Stimulated activated CD4-positive, alpha-beta T cell treated with anti-CD3 and anti-CD28 coated beads, Interleukin-4, amount 100 ng/mL, for 48 hours (primary cell): ENCODE results near the gene WNT11.

ENCODE experiments used
- DNase-seq, 2 donors: peaks; one replicate each; pipeline ENCODE4 v3.0.0-alpha.2; 2020; ENCODE audit warnings: low read depth in 2 of 2

WNT11 gene

GRCh38 chr11:76174330-76174729 is 32.0 kb downstream of the WNT11 start:
- DNase-seq: no peak

- no peak for DNase-seq
These were observed 32.6 kb downstream of the WNT11 start for GRCh38 chr11:76173663-76174062.

- DNase-seq: no peak
These were observed 33.7 kb downstream of the WNT11 start for GRCh38 chr11:76172583-76172982.

- no peak for DNase-seq
These were observed 35.8 kb downstream of the WNT11 start for GRCh38 chr11:76170468-76170867.

GRCh38 chr11:76169473-76169896 is 36.8 kb downstream of the WNT11 start:
- no peak for DNase-seq

- DNase-seq: no peak
These were observed 38.7 kb downstream of the WNT11 start for GRCh38 chr11:76167590-76167989.

- DNase-seq: peak in 1 of 2 donors; percentile 19
These were observed 40.0 kb downstream of the WNT11 start for GRCh38 chr11:76166314-76166713.

GRCh38 chr11:76164861-76165751 is 41.2 kb downstream of the WNT11 start:
- DNase-seq: no peak

GRCh38 chr11:76164081-76164480 is 42.2 kb downstream of the WNT11 start:
- no peak for DNase-seq

- no peak for DNase-seq
These were observed 42.9 kb downstream of the WNT11 start for GRCh38 chr11:76163289-76163880.

GRCh38 chr11:76162336-76163288 is 43.7 kb downstream of the WNT11 start:
- DNase-seq: no peak

- DNase-seq: no peak
These were observed 44.9 kb downstream of the WNT11 start for GRCh38 chr11:76161261-76161961.

GRCh38 chr11:76160856-76161255 is 45.4 kb downstream of the WNT11 start:
- DNase-seq: no peak

- no peak for DNase-seq
These were observed 46.2 kb downstream of the WNT11 start for GRCh38 chr11:76159983-76160661.

- DNase-seq: no peak
These were observed 46.9 kb downstream of the WNT11 start for GRCh38 chr11:76159303-76159937.

GRCh38 chr11:76158394-76159302 is 47.7 kb downstream of the WNT11 start:
- no peak for DNase-seq

- no peak for DNase-seq
These were observed 48.4 kb downstream of the WNT11 start for GRCh38 chr11:76157891-76158290.

- DNase-seq: no peak
These were observed 49.3 kb downstream of the WNT11 start for GRCh38 chr11:76156971-76157427.
